Left lung (tissue), 10 donors: ENCODE measurements around the gene TIMM10B. TPM values are rescaled to one million over a fixed set of nuclear protein-coding genes. Genes with fewer than 3 reads are reported as not detected.
A peak's percentile ranks its signal among the peaks of the same experiment; 100 is the strongest.

Source experiments
- ATAC-seq: fragments of 200-7000 bp; cut with Tn5 transposase; one replicate; pipeline ENCODE4 v1.9.1; 2020; ENCODE audit warnings: moderate library complexity
- DNase-seq, 4 donors: peaks; one replicate each; pipeline ENCODE4 v3.0.0-alpha.2; 2013 to 2020
- H3K27ac ChIP-seq, 2 donors: fragments of 200-600 bp; sonication (generic) in 1 of 2; one replicate each; pipeline versions ENCODE4 v1.5.0 to v1.8.0; 2020 to 2021
- H3K27me3 ChIP-seq, 2 donors: fragments of 200-600 bp; sonication (generic) in 1 of 2; one replicate each; pipeline versions ENCODE4 v1.5.0 to v1.8.0; 2020 to 2021
- H3K36me3 ChIP-seq, 2 donors: fragments of 200-600 bp; sonication (generic) in 1 of 2; one replicate each; pipeline versions ENCODE4 v1.5.0 to v1.8.0; 2020 to 2021
- H3K4me1 ChIP-seq, 2 donors: fragments of 200-600 bp; one replicate each; pipeline ENCODE4 v1.8.0; 2021
- H3K4me3 ChIP-seq, 2 donors: fragments of 200-600 bp; sonication (generic) in 1 of 2; one replicate each; pipeline versions ENCODE4 v1.5.0 to v1.8.0; 2020 to 2021; ENCODE audit warnings: mild to moderate bottlenecking in 1 of 2
- H3K9me3 ChIP-seq, 2 donors: fragments of 200-600 bp; sonication (generic) in 1 of 2; one replicate each; pipeline versions ENCODE4 v1.5.0 to v1.8.0; 2020 to 2021
- CTCF ChIP-seq, 2 donors: fragments of 200-600 bp; sonication (generic) in 1 of 2; IDR thresholded peaks; one replicate each; pipeline versions ENCODE4 v1.5.0 to v1.8.0; 2021; ENCODE audit warnings: antibody characterized with exemption in 2 of 2
- intact Hi-C, 2 donors: fragments of 100-400 bp; cut with DNase I; formaldehyde crosslinking; loops; one replicate each; pipeline versions ENCODE4 v1.11.2 to v1.14.2; 2022
- polyA plus RNA-seq, 6 donors: library from polyadenylated mRNA; unstranded; fragments of 120-200 nt; gene quantifications; one replicate each; pipeline ENCODE4 v1.2.1, GENCODE V29; 2013; ENCODE audit not compliant: insufficient read length in 6 of 6
- total RNA-seq, 2 donors: library from RNA; stranded (reverse); fragmentation: NEBNext Ultra II Directional; extraction: Animal tissue kit (Norgen Biotek cat#: 25700); gene quantifications; one replicate each; pipeline ENCODE4 v1.2.1, GENCODE V29; 2021
- donor health status: DM: no; HTN: yes; CAD: no.
- donor health status: DM: no; HTN: no; CAD: no.

TIMM10B gene
- total and polyA plus RNA-seq, 8 donors, result 29.0 to 46.4 (median 30.9) TPM

GRCh38 chr11:6474413-6474792, 6.9 kb upstream of the TIMM10B start:
- Histone ChIP-seq H3K27me3 (no peaks in the 10 kb centered on the region), H3K4me1 (peaks cover 14 to 34% of the 10 kb centered on the region in 2 donors), H3K9me3 (no peaks in the 10 kb centered on the region), H3K36me3 (peaks cover 0 to 30% of the 10 kb centered on the region in 2 donors), H3K27ac (peak overlapping the region; percentile 90 to 97), H3K4me3 (peak overlapping the region; percentile 51 to 72)
- TF ChIP-seq CTCF (IDR thresholded peaks at IDR 0.05), result no peak
- ATAC-seq, result no peak
- intact Hi-C loops, result no loop called here
- DNase-seq, result no peak

- Histone ChIP-seq H3K4me1 (peaks cover 13 to 36% of the 10 kb centered on the region in 2 donors), H3K27me3 (no peaks in the 10 kb centered on the region), H3K9me3 (no peaks in the 10 kb centered on the region), H3K36me3 (peaks cover 0 to 30% of the 10 kb centered on the region in 2 donors), H3K4me3 (no peak overlapping the region), H3K27ac (peak overlapping the region; percentile 90 to 97)
- DNase-seq, result no peak
- intact Hi-C loops, result no loop called here
- no peak for TF ChIP-seq CTCF (IDR thresholded peaks at IDR 0.05)
- no peak for ATAC-seq
These were observed 6.3 kb upstream of the TIMM10B start for GRCh38 chr11:6474806-6475500.

GRCh38 chr11:6475936-6476335, 5.4 kb upstream of the TIMM10B start:
- Histone ChIP-seq H3K9me3 (no peaks in the 10 kb centered on the region), H3K36me3 (peaks cover 0 to 30% of the 10 kb centered on the region in 2 donors), H3K27ac (no peak overlapping the region), H3K4me1 (peaks cover 19 to 46% of the 10 kb centered on the region in 2 donors), H3K27me3 (no peaks in the 10 kb centered on the region), H3K4me3 (no peak overlapping the region)
- ATAC-seq, result no peak
- intact Hi-C loops, result no loop called here
- peak in 1 of 4 donors; percentile 19 for DNase-seq
- TF ChIP-seq CTCF (IDR thresholded peaks at IDR 0.05), result no peak

DNA sequence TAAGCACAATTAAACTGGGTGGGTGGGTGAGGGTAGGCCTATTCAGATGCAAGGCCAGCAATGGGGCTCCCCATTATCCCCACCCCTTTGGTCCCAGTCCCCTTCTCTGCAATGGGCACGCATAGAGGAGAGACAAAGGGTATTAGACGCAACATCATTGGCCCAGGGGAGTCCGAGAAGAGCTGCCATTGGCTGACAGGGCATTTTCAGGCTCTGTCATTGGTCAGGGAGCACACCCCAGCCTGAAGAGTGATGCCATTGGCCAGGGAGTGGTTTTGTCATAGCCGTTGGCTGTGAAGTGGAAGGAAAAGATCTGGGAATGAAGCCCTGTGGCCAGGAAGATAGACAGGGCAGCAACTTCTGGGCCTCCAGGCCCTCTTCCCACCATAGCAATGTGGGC, 4.7 kb upstream of the TIMM10B start:
- DNase-seq, result no peak
- Histone ChIP-seq H3K4me3 (no peak overlapping the region), H3K27me3 (no peaks in the 10 kb centered on the region), H3K4me1 (peaks cover 19 to 46% of the 10 kb centered on the region in 2 donors), H3K36me3 (peaks cover 0 to 30% of the 10 kb centered on the region in 2 donors), H3K9me3 (no peaks in the 10 kb centered on the region), H3K27ac (no peak overlapping the region)
- intact Hi-C loops, result no loop called here
- ATAC-seq, result no peak
- TF ChIP-seq CTCF (IDR thresholded peaks at IDR 0.05), result no peak

DNA sequence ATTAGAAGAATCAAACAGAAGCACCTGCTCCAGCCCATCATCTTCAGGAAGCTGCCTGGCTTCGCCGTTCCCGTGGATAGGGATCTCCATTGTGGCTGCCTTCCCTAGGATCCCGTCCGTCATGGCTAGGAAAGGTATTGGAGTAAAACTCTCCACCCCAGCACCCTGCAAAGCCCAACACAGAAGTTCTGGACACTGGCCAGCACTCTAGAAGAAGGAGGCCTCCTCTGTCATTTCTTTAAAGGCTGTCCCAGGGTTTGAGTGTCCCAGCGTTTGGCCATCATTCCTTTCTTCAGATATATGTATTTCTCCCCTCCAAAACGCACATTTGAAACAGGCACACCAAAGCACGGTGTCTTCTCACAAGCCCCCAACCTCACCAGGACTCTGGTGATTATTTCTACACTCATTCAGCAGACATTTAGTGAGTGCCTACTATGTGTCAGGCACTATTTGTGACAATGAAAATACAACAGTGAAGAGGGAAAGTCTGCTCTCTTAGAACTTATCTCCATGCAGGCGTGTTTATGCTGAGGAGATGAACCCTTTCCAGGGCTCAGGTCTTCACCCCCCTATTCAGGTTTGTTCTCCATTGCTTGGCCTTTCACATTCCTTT, 894 bp upstream of the TIMM10B start:
- DNase-seq (peak in 1 of 4 donors; percentile 10), ATAC-seq (no peak)
- H3K4me3 ChIP-seq, result peak overlapping the region; percentile 70 to 74
- peaks cover 15 to 42% of the 10 kb centered on the region in 2 donors for H3K4me1 ChIP-seq
- intact Hi-C loops, result no loop called here
- H3K36me3 ChIP-seq, result peaks cover 0 to 61% of the 10 kb centered on the region in 2 donors
- TF ChIP-seq CTCF (IDR thresholded peaks at IDR 0.05), result no peak
- H3K27ac ChIP-seq, result peak overlapping the region; percentile 93 to 96
- H3K9me3 ChIP-seq, result no peaks in the 10 kb centered on the region
- H3K27me3 ChIP-seq, result no peaks in the 10 kb centered on the region
